A375 (cell line): ENCODE data around the gene DPY30. TPM values are rescaled to one million over a fixed set of nuclear protein-coding genes. Genes with fewer than 3 reads are reported as not detected.

Source experiments
- total RNA-seq: library from RNA; depleted of rRNA; stranded (reverse); fragments of >200 nt; shearing (Covaris generic); gene quantifications from 2 replicates; pipeline ENCODE4 v1.2.3, GENCODE V29; 2014; rRNA removed

The DPY30 gene
- total RNA-seq: 44.8 and 70.0 TPM in 2 replicates

GRCh38 chr2:32039447-32040219 lies at the start of gene DPY30:
DPY30 (minus strand) TSS chr2:32039805; CDS start chr2:32039456, 349 bp downstream.

GRCh38 chr2:32063310-32064020 lies 23.9 kb upstream of the DPY30 start, which contains the start of gene SPAST:
SPAST (plus strand) TSS chr2:32063556; CDS start chr2:32063832, 276 bp downstream.

GRCh38 chr2:32010670-32011484 lies 28.7 kb downstream of the DPY30 start, which contains the start of gene MEMO1:
MEMO1 (minus strand) TSS chr2:32011008; CDS start chr2:32010247, 761 bp downstream.

Other genes starting within 250 kb of the DPY30 start
- gene MEMO1, start 28.8 kb downstream of the DPY30 start, total RNA-seq: 22.7 and 34.2 TPM in 2 replicates
- gene SPAST, start 23.8 kb upstream of the DPY30 start, total RNA-seq: 19.3 and 24.3 TPM in 2 replicates
- 10.9 and 14.1 TPM in 2 replicates for gene SLC30A6, start 126.1 kb upstream of the DPY30 start, total RNA-seq
- gene NLRC4, start 225.1 kb upstream of the DPY30 start, total RNA-seq: not detected in 2 replicates
- 11.3 and 17.3 TPM in 2 replicates for gene YIPF4, start 238.1 kb upstream of the DPY30 start, total RNA-seq